Measurements from ENCODE around the gene PLA2G5.
"Not testable (repeated sequence)": the region's sequence is repeated elsewhere in the genome, so short reads cannot be mapped to it uniquely, and the experiment has no call there.

The PLA2G5 gene, protein sequence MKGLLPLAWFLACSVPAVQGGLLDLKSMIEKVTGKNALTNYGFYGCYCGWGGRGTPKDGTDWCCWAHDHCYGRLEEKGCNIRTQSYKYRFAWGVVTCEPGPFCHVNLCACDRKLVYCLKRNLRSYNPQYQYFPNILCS

DNA sequence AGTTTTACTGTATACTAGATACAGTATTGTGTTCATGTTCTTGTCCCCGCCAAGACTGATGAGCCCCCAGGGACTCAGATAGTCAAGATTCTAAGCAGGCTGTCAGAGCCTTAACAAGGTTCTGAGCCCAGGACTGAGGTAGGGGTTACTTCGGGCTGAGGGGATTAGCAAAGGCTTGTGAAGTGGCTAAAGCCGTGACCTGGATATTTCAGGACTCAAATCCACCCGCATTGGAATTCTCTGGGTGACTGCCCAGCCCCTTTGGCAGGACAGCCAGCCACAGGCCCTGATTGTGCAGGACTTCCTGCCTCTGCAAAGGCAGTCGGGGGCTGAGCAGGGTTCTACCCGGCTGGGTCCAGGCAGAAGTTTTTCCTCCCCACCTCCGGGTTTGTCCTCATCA lies at the start of gene PLA2G5:
TSS of gene PLA2G5 (plus strand) at position 321 of the 400 bp plus-strand sequence. CDS start 14,637 bp downstream, outside the sequence.
- no peak within 1 kb of the TSS for H3K4me3 ChIP-seq (ENCODE audit: low read length in 2 of 2)
- H3K9me3 ChIP-seq (ENCODE audit: control insufficient read depth in 2 of 2, low read length in 2 of 2), result no peaks in the 10 kb centered on the region
- H3K27me3 ChIP-seq (ENCODE audit: control insufficient read depth in 2 of 2, insufficient read depth in 2 of 2, low read length in 2 of 2), result no peaks in the 10 kb centered on the region
- no peak within 1 kb of the TSS for H3K9ac ChIP-seq (ENCODE audit: low read depth in 1 of 2, low read length in 2 of 2)
- no peaks in the 10 kb centered on the region for H3K36me3 ChIP-seq (ENCODE audit: control insufficient read depth in 2 of 2, insufficient read depth in 2 of 2, low read length in 2 of 2)
- no peak within 1 kb of the TSS for H3K27ac ChIP-seq (ENCODE audit: low read depth in 2 of 2, low read length in 2 of 2)
- H3K4me1 ChIP-seq (ENCODE audit: control insufficient read depth in 2 of 2, insufficient read depth in 2 of 2, low read length in 2 of 2), result no peaks in the 10 kb centered on the region

DNA sequence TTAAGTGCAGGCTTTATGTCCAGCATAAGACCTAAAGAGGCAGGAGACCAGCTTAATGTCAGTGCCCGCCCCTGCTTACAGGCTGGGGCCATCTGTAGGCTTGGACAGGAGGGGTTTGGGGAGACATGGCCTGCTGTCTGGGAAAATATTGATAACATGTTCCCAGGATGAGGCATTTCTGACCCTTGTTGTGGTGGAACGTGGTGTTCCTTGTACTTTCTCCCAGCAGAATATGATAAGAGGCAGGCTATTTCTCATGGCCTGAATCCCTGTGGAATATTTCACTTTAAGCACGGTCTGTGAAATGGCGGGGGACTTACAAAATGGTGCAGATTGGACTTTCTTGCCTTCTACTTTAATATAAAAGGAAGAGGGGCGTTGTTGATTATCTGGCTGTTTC lies 41.9 kb upstream of the PLA2G5 start:
- no peak overlapping the region for H3K9ac ChIP-seq (ENCODE audit: low read depth in 1 of 2, low read length in 2 of 2)
- H3K4me3 ChIP-seq (ENCODE audit: low read length in 2 of 2), result no peak overlapping the region

DNA sequence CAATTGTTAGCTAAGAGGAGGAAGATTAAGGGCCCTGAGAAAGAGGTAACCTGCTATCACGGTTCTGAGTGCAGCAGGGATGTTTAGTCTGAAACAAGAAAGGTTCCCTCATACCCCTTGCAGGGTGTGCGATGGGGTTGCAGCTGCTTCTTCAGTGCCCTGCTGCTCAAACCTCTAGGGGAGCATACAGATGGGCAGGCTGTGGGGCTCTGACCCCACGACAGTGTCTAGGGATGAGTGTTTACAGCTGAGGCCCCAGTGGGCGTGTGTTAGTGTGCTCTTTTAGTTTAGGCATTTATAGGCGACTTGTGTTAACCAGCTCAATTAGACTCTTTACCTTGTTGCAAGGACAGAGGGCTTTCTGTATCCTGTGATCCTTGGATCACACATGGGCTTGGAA lies 41.3 kb upstream of the PLA2G5 start:
- H3K27ac ChIP-seq (ENCODE audit: low read depth in 2 of 2, low read length in 2 of 2), result no peak overlapping the region
- no peaks in the 10 kb centered on the region for H3K4me1 ChIP-seq (ENCODE audit: control insufficient read depth in 2 of 2, insufficient read depth in 2 of 2, low read length in 2 of 2)
- no peaks in the 10 kb centered on the region for H3K36me3 ChIP-seq (ENCODE audit: control insufficient read depth in 2 of 2, insufficient read depth in 2 of 2, low read length in 2 of 2)
- no peak overlapping the region for H3K9ac ChIP-seq (ENCODE audit: low read depth in 1 of 2, low read length in 2 of 2)
- H3K9me3 ChIP-seq (ENCODE audit: control insufficient read depth in 2 of 2, low read length in 2 of 2), result no peaks in the 10 kb centered on the region
- H3K4me3 ChIP-seq (ENCODE audit: low read length in 2 of 2), result no peak overlapping the region
- peaks cover 0 to 4% of the 10 kb centered on the region in 2 donors for H3K27me3 ChIP-seq (ENCODE audit: control insufficient read depth in 2 of 2, insufficient read depth in 2 of 2, low read length in 2 of 2)

More for the DNA sequence above, 41.9 kb upstream of the PLA2G5 start:
- no peak overlapping the region for H3K27ac ChIP-seq (ENCODE audit: low read depth in 2 of 2, low read length in 2 of 2)
- H3K27me3 ChIP-seq (ENCODE audit: control insufficient read depth in 2 of 2, insufficient read depth in 2 of 2, low read length in 2 of 2), result peaks cover 0 to 4% of the 10 kb centered on the region in 2 donors
- H3K9me3 ChIP-seq (ENCODE audit: control insufficient read depth in 2 of 2, low read length in 2 of 2), result no peaks in the 10 kb centered on the region
- H3K36me3 ChIP-seq (ENCODE audit: control insufficient read depth in 2 of 2, insufficient read depth in 2 of 2, low read length in 2 of 2), result no peaks in the 10 kb centered on the region
- H3K4me1 ChIP-seq (ENCODE audit: control insufficient read depth in 2 of 2, insufficient read depth in 2 of 2, low read length in 2 of 2), result no peaks in the 10 kb centered on the region

DNA sequence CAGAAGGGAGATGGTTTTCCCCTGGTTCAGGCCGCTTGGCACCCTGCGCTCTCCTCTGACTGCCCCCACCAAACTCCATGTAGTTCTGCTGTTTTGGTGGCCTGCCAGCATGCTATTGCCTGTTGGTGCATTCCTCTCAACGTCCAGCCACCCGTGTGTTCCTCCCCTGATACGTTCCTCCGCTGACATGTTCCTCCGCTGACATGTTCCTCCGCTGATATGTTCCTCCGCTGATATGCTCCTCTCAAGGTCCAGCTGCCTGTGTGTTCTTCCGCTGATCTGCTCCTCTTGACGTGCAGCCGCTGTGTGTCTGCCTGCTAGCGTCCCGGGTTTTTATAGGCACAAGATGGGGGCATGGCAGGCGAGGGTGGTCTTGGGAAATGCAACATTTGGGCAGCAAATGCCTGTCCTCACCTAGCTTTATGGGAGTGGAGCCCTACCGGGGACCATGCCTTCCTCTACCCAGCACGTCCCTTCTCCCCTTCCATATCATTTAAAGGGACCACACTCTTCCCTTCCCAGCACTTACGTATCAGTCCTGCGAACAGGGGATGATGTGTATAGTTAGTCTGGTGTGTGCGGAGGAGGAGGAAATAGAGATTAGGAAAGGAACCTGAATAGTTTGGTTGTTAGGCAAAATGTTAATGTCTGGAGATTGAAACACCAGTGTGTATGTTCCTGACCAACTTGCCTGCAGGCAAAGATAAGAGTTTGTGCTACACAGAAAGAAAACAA lies 40.6 kb upstream of the PLA2G5 start:
- H3K9me3 ChIP-seq (ENCODE audit: control insufficient read depth in 2 of 2, low read length in 2 of 2), result no peaks in the 10 kb centered on the region
- H3K27ac ChIP-seq (ENCODE audit: low read depth in 2 of 2, low read length in 2 of 2), result no peak overlapping the region
- peaks cover 0 to 4% of the 10 kb centered on the region in 2 donors for H3K27me3 ChIP-seq (ENCODE audit: control insufficient read depth in 2 of 2, insufficient read depth in 2 of 2, low read length in 2 of 2)
- no peak overlapping the region for H3K4me3 ChIP-seq (ENCODE audit: low read length in 2 of 2)
- H3K9ac ChIP-seq (ENCODE audit: low read depth in 1 of 2, low read length in 2 of 2), result no peak overlapping the region
- H3K36me3 ChIP-seq (ENCODE audit: control insufficient read depth in 2 of 2, insufficient read depth in 2 of 2, low read length in 2 of 2), result no peaks in the 10 kb centered on the region
- H3K4me1 ChIP-seq (ENCODE audit: control insufficient read depth in 2 of 2, insufficient read depth in 2 of 2, low read length in 2 of 2), result no peaks in the 10 kb centered on the region

DNA sequence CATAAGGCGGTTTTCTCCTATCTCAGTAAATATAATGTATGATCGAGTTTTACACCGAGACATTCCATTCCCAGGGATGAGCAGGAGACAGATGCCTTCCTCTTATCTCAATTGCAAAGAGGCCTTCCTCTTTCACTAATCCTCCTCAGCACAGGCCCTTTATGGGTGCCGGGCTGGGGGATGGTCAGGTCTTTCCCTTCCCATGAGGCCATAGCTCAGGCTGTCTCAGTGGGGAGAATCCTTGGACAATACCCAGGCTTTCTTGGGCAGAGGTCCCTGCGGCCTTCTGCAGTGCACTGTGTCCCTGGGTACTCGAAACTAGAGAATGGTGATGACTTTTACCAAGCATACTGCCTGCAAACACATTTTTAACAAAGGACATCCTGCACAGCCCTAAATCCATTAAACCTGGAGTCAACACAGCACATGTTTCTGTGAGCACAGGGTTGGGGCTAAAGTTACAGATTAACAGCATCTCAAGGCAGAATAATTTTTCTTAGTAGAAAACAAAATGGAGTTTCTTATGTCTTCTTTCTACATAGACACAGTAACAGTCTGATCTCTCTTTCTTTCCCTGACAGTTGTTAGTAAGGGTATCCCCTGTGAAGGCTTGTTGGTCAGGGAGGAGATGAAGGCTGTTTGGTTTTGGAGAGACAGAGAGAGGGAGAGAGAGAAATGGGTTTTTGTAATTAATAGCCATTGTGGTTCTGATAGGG lies 39.4 kb upstream of the PLA2G5 start:
- H3K9me3 ChIP-seq (ENCODE audit: control insufficient read depth in 2 of 2, low read length in 2 of 2); H3K9ac ChIP-seq (ENCODE audit: low read depth in 1 of 2, low read length in 2 of 2); H3K27me3 ChIP-seq (ENCODE audit: control insufficient read depth in 2 of 2, insufficient read depth in 2 of 2, low read length in 2 of 2); H3K4me1 ChIP-seq (ENCODE audit: control insufficient read depth in 2 of 2, insufficient read depth in 2 of 2, low read length in 2 of 2); H3K36me3 ChIP-seq (ENCODE audit: control insufficient read depth in 2 of 2, insufficient read depth in 2 of 2, low read length in 2 of 2); H3K4me3 ChIP-seq (ENCODE audit: low read length in 2 of 2); H3K27ac ChIP-seq (ENCODE audit: low read depth in 2 of 2, low read length in 2 of 2): not testable (repeated sequence)

DNA sequence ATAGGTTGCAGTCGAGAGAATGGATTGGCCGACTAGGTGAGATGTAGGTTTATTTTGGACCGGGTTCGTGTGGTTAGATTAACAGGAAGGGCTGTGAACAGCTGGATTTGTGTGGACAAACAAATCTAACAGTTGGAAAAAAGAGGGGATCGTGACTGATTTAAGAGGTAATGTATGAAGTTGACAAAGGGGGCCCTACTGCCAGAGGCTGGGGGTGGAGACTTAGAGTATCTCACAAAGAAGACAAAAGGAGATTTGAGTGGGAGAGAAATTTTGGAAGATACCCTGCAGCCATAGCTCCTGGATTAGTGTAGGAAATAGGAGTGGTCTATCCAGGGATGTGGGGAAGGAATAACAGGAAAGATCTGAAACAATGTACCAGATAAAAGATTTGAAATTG lies 38.8 kb upstream of the PLA2G5 start:
- Histone ChIP-seq H3K27ac (ENCODE audit: low read depth in 2 of 2, low read length in 2 of 2) (no peak overlapping the region), H3K4me3 (ENCODE audit: low read length in 2 of 2) (no peak overlapping the region), H3K4me1 (ENCODE audit: control insufficient read depth in 2 of 2, insufficient read depth in 2 of 2, low read length in 2 of 2) (no peaks in the 10 kb centered on the region), H3K9ac (ENCODE audit: low read depth in 1 of 2, low read length in 2 of 2) (no peak overlapping the region), H3K27me3 (ENCODE audit: control insufficient read depth in 2 of 2, insufficient read depth in 2 of 2, low read length in 2 of 2) (peaks cover 0 to 4% of the 10 kb centered on the region in 2 donors), H3K36me3 (ENCODE audit: control insufficient read depth in 2 of 2, insufficient read depth in 2 of 2, low read length in 2 of 2) (no peaks in the 10 kb centered on the region), H3K9me3 (ENCODE audit: control insufficient read depth in 2 of 2, low read length in 2 of 2) (no peaks in the 10 kb centered on the region)

DNA sequence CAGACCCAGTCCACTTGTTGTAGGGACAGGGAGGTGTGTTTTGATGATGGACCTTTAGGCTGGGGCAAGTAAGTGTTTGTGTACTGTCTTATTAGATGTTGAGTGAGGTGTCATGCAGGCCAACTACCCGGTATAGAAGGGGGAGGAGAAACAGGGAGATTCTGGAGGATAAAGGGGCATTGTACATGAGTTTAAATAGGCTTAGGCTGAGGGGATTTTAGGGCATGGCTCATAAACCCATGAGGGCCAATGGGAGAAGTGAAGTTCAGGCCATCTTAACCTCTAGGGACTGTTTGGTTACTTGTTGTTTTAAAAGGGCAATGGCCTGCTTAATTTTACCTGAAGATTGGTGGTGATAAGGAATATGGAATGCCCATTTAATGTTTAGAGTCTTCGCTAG lies 38.2 kb upstream of the PLA2G5 start:
- no peak overlapping the region for H3K9ac ChIP-seq (ENCODE audit: low read depth in 1 of 2, low read length in 2 of 2)
- H3K36me3 ChIP-seq (ENCODE audit: control insufficient read depth in 2 of 2, insufficient read depth in 2 of 2, low read length in 2 of 2), result no peaks in the 10 kb centered on the region
- no peaks in the 10 kb centered on the region for H3K4me1 ChIP-seq (ENCODE audit: control insufficient read depth in 2 of 2, insufficient read depth in 2 of 2, low read length in 2 of 2)
- no peak overlapping the region for H3K27ac ChIP-seq (ENCODE audit: low read depth in 2 of 2, low read length in 2 of 2)
- H3K27me3 ChIP-seq (ENCODE audit: control insufficient read depth in 2 of 2, insufficient read depth in 2 of 2, low read length in 2 of 2), result peaks cover 0 to 4% of the 10 kb centered on the region in 2 donors
- no peak overlapping the region for H3K4me3 ChIP-seq (ENCODE audit: low read length in 2 of 2)
- H3K9me3 ChIP-seq (ENCODE audit: control insufficient read depth in 2 of 2, low read length in 2 of 2), result no peaks in the 10 kb centered on the region

DNA sequence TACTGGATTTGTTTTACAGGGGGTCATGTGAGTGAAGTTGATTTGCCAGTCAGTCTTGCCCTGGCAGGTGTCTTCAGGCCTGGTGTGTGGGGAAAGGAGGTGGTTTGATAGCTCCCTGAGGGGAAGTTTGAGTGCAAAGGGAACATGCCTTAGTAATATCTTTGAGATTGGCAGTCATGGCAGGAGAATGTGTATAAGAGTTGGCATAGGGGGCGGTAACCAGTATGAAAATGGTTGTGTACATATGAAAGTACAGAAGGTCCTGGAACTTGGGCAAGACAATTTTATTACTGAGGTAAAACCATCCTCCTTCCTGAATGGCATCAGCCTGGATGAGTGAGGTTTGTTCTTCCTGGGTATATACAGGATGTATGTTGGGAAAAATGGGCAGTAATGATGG lies 37.6 kb upstream of the PLA2G5 start:
- H3K27ac ChIP-seq (ENCODE audit: low read depth in 2 of 2, low read length in 2 of 2), result no peak overlapping the region
- no peaks in the 10 kb centered on the region for H3K4me1 ChIP-seq (ENCODE audit: control insufficient read depth in 2 of 2, insufficient read depth in 2 of 2, low read length in 2 of 2)
- peaks cover 0 to 4% of the 10 kb centered on the region in 2 donors for H3K27me3 ChIP-seq (ENCODE audit: control insufficient read depth in 2 of 2, insufficient read depth in 2 of 2, low read length in 2 of 2)
- H3K9ac ChIP-seq (ENCODE audit: low read depth in 1 of 2, low read length in 2 of 2), result no peak overlapping the region
- H3K36me3 ChIP-seq (ENCODE audit: control insufficient read depth in 2 of 2, insufficient read depth in 2 of 2, low read length in 2 of 2), result no peaks in the 10 kb centered on the region
- no peak overlapping the region for H3K4me3 ChIP-seq (ENCODE audit: low read length in 2 of 2)
- H3K9me3 ChIP-seq (ENCODE audit: control insufficient read depth in 2 of 2, low read length in 2 of 2), result no peaks in the 10 kb centered on the region

DNA sequence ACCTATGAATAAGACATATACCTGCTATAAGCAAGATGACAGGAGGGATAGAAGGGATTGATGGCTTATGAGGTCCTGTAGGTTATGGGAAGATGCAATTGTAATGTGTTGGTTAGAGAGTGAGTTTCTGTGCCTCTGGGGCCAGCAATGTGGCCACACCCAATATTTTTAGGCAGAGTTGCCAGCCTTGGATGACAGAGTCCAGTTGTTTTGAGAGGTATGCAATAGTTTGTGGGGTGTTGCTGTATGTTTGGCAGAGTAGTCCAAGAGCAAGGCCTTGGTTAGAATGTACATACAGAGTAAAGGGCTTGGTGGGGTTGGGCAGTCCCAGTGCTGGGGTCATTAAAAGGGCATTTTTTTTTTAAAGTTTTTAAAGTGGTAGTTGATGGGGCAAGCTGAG lies 36.6 kb upstream of the PLA2G5 start:
- Histone ChIP-seq H3K9me3 (ENCODE audit: control insufficient read depth in 2 of 2, low read length in 2 of 2) (no peaks in the 10 kb centered on the region), H3K4me1 (ENCODE audit: control insufficient read depth in 2 of 2, insufficient read depth in 2 of 2, low read length in 2 of 2) (no peaks in the 10 kb centered on the region), H3K9ac (ENCODE audit: low read depth in 1 of 2, low read length in 2 of 2) (no peak overlapping the region), H3K27ac (ENCODE audit: low read depth in 2 of 2, low read length in 2 of 2) (no peak overlapping the region), H3K36me3 (ENCODE audit: control insufficient read depth in 2 of 2, insufficient read depth in 2 of 2, low read length in 2 of 2) (no peaks in the 10 kb centered on the region), H3K27me3 (ENCODE audit: control insufficient read depth in 2 of 2, insufficient read depth in 2 of 2, low read length in 2 of 2) (peaks cover 0 to 3% of the 10 kb centered on the region in 2 donors), H3K4me3 (ENCODE audit: low read length in 2 of 2) (no peak overlapping the region)

DNA sequence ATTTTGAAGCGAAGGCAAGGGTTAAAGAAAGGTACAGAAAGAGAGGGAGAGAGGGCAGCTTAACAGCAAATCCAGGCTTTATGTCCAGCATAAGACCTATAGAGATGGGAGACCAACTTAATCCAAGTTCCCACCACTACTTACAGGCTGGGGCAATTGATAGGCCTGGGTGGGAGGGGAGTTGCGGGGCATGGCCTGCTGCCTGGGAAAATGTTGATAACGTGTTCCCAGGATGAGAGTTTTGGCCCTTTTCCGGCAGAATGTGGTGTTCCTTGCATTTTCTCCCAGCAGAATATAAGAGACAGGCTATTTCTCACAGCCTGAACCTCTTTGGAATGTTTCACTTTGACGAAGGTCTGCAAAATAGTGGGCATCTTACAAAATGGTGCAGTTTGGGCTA lies 34.9 kb upstream of the PLA2G5 start:
- Histone ChIP-seq H3K36me3 (ENCODE audit: control insufficient read depth in 2 of 2, insufficient read depth in 2 of 2, low read length in 2 of 2) (no peaks in the 10 kb centered on the region), H3K9me3 (ENCODE audit: control insufficient read depth in 2 of 2, low read length in 2 of 2) (no peaks in the 10 kb centered on the region), H3K4me1 (ENCODE audit: control insufficient read depth in 2 of 2, insufficient read depth in 2 of 2, low read length in 2 of 2) (no peaks in the 10 kb centered on the region), H3K27me3 (ENCODE audit: control insufficient read depth in 2 of 2, insufficient read depth in 2 of 2, low read length in 2 of 2) (no peaks in the 10 kb centered on the region), H3K4me3 (ENCODE audit: low read length in 2 of 2) (no peak overlapping the region), H3K9ac (ENCODE audit: low read depth in 1 of 2, low read length in 2 of 2) (no peak overlapping the region), H3K27ac (ENCODE audit: low read depth in 2 of 2, low read length in 2 of 2) (no peak overlapping the region)

Measured in mucosa of rectum (tissue), 2 donors.